ENCODE results near the gene SPDYE5.
"Not testable (repeated sequence)": the region's sequence is repeated elsewhere in the genome, so short reads cannot be mapped to it uniquely, and the experiment has no call there.

DNA sequence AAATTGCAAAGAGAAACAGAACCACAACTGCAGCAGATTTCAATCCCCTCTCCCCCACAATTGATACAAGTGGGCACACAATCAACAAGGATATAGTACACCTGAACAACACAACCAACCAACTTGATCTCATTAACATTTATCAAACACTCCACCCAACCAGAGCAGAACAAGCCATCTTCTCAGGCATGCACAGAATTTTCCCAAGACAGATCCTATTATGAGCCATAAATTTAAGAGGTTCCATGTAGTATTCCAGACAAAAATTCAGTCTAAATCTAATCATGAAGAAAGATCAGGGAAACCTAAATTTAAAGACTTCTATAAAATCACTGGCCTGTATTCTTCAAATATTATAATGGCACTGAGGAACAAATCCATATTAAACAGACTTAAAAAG, 29.6 kb downstream of the SPDYE5 start:
- not testable (repeated sequence) for TF ChIP-seq EZH2 (IDR thresholded peaks at IDR 0.05; ENCODE audit: borderline replicate concordance, low read length)
- TF ChIP-seq, protein P1, sequence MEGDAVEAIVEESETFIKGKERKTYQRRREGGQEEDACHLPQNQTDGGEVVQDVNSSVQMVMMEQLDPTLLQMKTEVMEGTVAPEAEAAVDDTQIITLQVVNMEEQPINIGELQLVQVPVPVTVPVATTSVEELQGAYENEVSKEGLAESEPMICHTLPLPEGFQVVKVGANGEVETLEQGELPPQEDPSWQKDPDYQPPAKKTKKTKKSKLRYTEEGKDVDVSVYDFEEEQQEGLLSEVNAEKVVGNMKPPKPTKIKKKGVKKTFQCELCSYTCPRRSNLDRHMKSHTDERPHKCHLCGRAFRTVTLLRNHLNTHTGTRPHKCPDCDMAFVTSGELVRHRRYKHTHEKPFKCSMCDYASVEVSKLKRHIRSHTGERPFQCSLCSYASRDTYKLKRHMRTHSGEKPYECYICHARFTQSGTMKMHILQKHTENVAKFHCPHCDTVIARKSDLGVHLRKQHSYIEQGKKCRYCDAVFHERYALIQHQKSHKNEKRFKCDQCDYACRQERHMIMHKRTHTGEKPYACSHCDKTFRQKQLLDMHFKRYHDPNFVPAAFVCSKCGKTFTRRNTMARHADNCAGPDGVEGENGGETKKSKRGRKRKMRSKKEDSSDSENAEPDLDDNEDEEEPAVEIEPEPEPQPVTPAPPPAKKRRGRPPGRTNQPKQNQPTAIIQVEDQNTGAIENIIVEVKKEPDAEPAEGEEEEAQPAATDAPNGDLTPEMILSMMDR (IDR thresholded peaks at IDR 0.05; ENCODE audit: low read length): not testable (repeated sequence)
